Naive thymus-derived CD4-positive, alpha-beta T cell (primary cell): ENCODE results near the gene VPS26C. TPM values are rescaled to one million over a fixed set of nuclear protein-coding genes. Genes with fewer than 3 reads are reported as not detected.

ENCODE experiments used
- ATAC-seq: fragments of 150-1000 bp; cut with Tn5 transposase; 2 replicates; pipeline ENCODE4 v1.10.0; 2021; ENCODE audit warnings: mild to moderate bottlenecking, moderate library complexity
- CTCF ChIA-PET: fragments of 350-600 bp; sonication (Branson Sonifier 250); formaldehyde crosslinking; loops from one replicate; lab custom pipeline; 2021; ENCODE audit warnings: antibody characterized with exemption; lab: Charles Lee
- POLR2A ChIA-PET: fragments of 350-600 bp; sonication (Branson Sonifier 250); formaldehyde crosslinking; loops from one replicate; lab custom pipeline; 2021; ENCODE audit warnings: antibody characterized with exemption, inconsistent platforms; lab: Charles Lee
- DNase-seq, 9 donors: peaks; one replicate each; pipeline versions ENCODE4 v3.0.0 to v3.0.0-alpha.2; 2020 to 2022; ENCODE audit warnings: mixed read lengths in 1 of 9
- H3K27ac ChIP-seq: one replicate; pipeline ENCODE4 v1.7.0; 2013; ENCODE audit warnings: mild to moderate bottlenecking, low read depth, low read length, moderate library complexity
- H3K27me3 ChIP-seq, 2 donors: one replicate each; pipeline ENCODE4 v1.7.0; 2013; ENCODE audit warnings: low read length in 2 of 2, mild to moderate bottlenecking in 2 of 2, moderate library complexity in 2 of 2; ENCODE audit not compliant: control insufficient read depth in 2 of 2, insufficient read depth in 2 of 2
- H3K36me3 ChIP-seq, 3 experiments: 1 replicate in 2 of 3; 2 replicates in 1 of 3; pipeline ENCODE4 v1.7.0; 2013; ENCODE audit warnings: low read length in 3 of 3, mild to moderate bottlenecking in 3 of 3, moderate library complexity in 1 of 3; ENCODE audit not compliant: insufficient read depth in 3 of 3, control insufficient read depth in 2 of 3
- H3K4me1 ChIP-seq, 2 donors: one replicate each; pipeline ENCODE4 v1.7.0; 2013; ENCODE audit warnings: low read length in 2 of 2, mild to moderate bottlenecking in 2 of 2, moderate library complexity in 1 of 2; ENCODE audit not compliant: control insufficient read depth in 2 of 2, insufficient read depth in 2 of 2
- H3K4me3 ChIP-seq: 2 replicates; pipeline ENCODE4 v1.7.0; 2013; ENCODE audit warnings: mild to moderate bottlenecking, low read length
- H3K9me3 ChIP-seq, 3 experiments: 1 replicate in 2 of 3; 2 replicates in 1 of 3; pipeline ENCODE4 v1.7.0; 2013; ENCODE audit warnings: low read length in 3 of 3; ENCODE audit not compliant: control insufficient read depth in 2 of 3
- H3K27ac Mint-ChIP-seq, 9 donors: one replicate each; pipeline ENCODE4 v1.8.0; 2020 to 2022; ENCODE audit warnings: mixed read lengths in 9 of 9, mild to moderate bottlenecking in 8 of 9, moderate library complexity in 5 of 9, inconsistent platforms in 2 of 9
- H3K27me3 Mint-ChIP-seq, 5 donors: one replicate each; pipeline ENCODE4 v1.8.0; 2021 to 2022; ENCODE audit warnings: mixed read lengths in 5 of 5, mild to moderate bottlenecking in 1 of 5
- H3K36me3 Mint-ChIP-seq, 5 donors: one replicate each; pipeline ENCODE4 v1.8.0; 2020 to 2022; ENCODE audit warnings: mixed read lengths in 5 of 5, mild to moderate bottlenecking in 3 of 5, inconsistent platforms in 1 of 5
- H3K4me1 Mint-ChIP-seq, 7 donors: one replicate each; pipeline ENCODE4 v1.8.0; 2020 to 2022; ENCODE audit warnings: mixed read lengths in 7 of 7, mild to moderate bottlenecking in 3 of 7, inconsistent platforms in 1 of 7
- H3K4me3 Mint-ChIP-seq, 10 donors: one replicate each; pipeline ENCODE4 v1.8.0; 2020 to 2022; ENCODE audit warnings: mild to moderate bottlenecking in 10 of 10, mixed read lengths in 10 of 10, moderate library complexity in 6 of 10, inconsistent platforms in 2 of 10
- H3K9me3 Mint-ChIP-seq, 11 donors: one replicate each; pipeline ENCODE4 v1.8.0; 2020 to 2022; ENCODE audit warnings: mixed read lengths in 11 of 11, mild to moderate bottlenecking in 4 of 11, inconsistent platforms in 1 of 11, moderate library complexity in 1 of 11
- intact Hi-C, 2 donors: fragments of 100-400 bp; cut with micrococcal nuclease; formaldehyde crosslinking; loops; one replicate each; pipeline ENCODE4 v1.15.1; 2023
- polyA plus RNA-seq, 2 donors: library from polyadenylated mRNA; unstranded; fragments of 300-500 nt; fragmentation: Illumina TruSeq; gene quantifications; one replicate each; pipeline ENCODE4 v1.2.3, GENCODE V29; 2021
- total RNA-seq, 6 experiments: library from RNA in 5 of 6; stranded (reverse) in 5 of 6; gene quantifications; 1 replicate in 5 of 6; 2 replicates in 1 of 6; pipeline ENCODE4 v1.2.3 and lab custom pipeline; 2021 to 2026

Gene VPS26C
- total and polyA plus RNA-seq, 7 experiments from 2014 or later, result 46.8 to 83.5 (median 77.7) TPM

DNA sequence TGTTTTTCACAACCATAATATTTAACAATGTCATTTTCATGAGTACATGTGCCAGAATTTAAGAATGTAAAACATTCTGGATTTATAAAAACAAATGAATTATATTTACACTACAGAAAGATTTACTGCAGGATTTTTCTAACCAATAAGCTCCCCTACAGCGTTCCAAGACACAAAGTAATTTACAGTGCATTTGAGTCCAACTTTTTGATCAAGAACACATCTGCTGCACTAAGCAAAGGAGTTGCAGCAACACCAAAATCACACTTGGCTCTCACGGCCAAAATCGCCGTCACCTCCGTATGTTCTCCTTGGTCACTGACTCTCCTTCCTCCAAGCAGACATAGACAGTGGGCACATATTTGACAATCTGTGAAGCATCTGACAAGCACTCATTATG lies 7.7 kb downstream of the VPS26C start:
- ChIA-PET POLR2A (interaction anchor here (0.6 to 4.5 kb wide), 4 partner anchors 8 to 137 kb away, joined by 3 to 31 read pairs (median 3); partner anchors contain the start of gene VPS26C), CTCF (interaction anchor here (0.7 kb wide), 1 partner anchor 436 kb away, joined by 3 read pairs; no protein-coding TSS in a partner anchor)
- Histone ChIP-seq H3K9me3 (no peaks in the 10 kb centered on the region), H3K36me3 (no peaks in the 10 kb centered on the region), H3K4me3 (no peak overlapping the region), H3K4me1 (peaks cover 15 to 16% of the 10 kb centered on the region in 2 donors), H3K27ac (peak overlapping the region; percentile 79), H3K27me3 (no peaks in the 10 kb centered on the region)
- Mint-ChIP-seq H3K27ac (peak overlapping the region in 6 of 9 donors; percentile 18 to 83 (median 68)), H3K27me3 (no peaks in the 10 kb centered on the region), H3K4me1 (peaks cover 24 to 64% (median 55%) of the 10 kb centered on the region in 7 donors), H3K9me3 (no peaks in the 10 kb centered on the region), H3K36me3 (peaks cover 0 to 14% (median 4%) of the 10 kb centered on the region in 5 donors), H3K4me3 (peak overlapping the region in 5 of 10 donors; percentile 35 to 55 (median 45))
- intact Hi-C loops, result loop anchor here in 1 of 2 donors (2.0 kb wide), 1 partner anchor 107 kb away; the partner anchor contains the start of gene DYRK1A
- no peak for DNase-seq
- ATAC-seq, result no peak

DNA sequence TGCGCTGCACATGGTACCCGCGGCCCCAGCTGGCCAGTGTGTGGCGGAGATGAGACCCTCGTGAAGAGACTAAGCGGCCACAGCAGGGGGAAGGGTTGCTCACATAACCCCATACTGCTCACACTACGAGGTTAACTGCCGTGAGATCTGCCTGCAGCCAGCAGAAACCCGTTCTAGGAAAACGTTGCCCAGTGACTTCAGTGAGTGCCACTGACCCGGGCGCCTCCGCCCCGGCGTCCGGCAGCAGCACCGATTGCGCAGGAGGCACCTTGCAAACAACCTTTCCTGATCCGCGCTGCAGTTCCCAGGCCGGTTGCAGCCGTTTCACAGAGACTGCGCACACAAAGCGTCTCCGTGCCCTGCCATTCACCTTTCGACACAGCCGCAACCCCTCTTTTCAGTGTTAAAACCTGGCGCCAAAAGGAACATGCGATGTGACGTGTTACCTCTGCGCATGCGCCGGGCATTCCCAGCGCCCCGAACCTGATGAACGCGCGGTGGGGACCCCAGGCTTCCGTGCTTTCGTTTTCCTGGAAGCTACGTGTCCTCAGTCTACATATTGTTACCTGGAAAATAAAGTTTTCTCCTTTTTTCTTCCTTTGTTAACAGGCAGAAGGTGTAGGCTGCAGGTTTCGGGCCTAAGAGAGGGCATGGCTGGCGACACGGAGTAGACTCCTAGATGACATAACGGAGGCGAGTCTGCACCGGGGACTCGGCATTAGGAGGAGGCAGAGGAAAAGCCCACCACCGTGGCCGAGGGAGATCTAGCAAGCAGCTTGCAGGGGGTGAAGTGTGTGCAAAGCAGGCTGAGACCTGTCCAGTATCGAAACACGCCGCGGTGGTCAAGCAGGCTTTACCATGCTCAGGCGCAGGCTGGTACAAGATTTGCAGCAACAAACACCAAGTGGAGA lies 8.9 kb downstream of the VPS26C start:
- Histone ChIP-seq H3K27ac (peak overlapping the region; percentile 79), H3K27me3 (no peaks in the 10 kb centered on the region), H3K4me1 (peaks cover 15 to 17% of the 10 kb centered on the region in 2 donors), H3K9me3 (no peaks in the 10 kb centered on the region), H3K36me3 (no peaks in the 10 kb centered on the region), H3K4me3 (peak overlapping the region; percentile 75)
- ATAC-seq (peak; percentile 76), DNase-seq (peak; percentile 58 to 87 (median 82))
- intact Hi-C loops, result loop anchor here (1.0 to 2.0 kb wide), 3 partner anchors 9 to 109 kb away; partner anchors contain the start of genes VPS26C (in 2 of the 2) and DYRK1A (in 1 of the 2)
- Mint-ChIP-seq H3K4me1 (peaks cover 32 to 59% (median 53%) of the 10 kb centered on the region in 7 donors), H3K27ac (peak overlapping the region; percentile 58 to 98 (median 85)), H3K27me3 (no peaks in the 10 kb centered on the region), H3K9me3 (no peaks in the 10 kb centered on the region), H3K4me3 (peak overlapping the region; percentile 79 to 92 (median 88)), H3K36me3 (peaks cover 0 to 14% (median 4%) of the 10 kb centered on the region in 5 donors)
- ChIA-PET CTCF (interaction anchor here (0.7 kb wide), 1 partner anchor 13 kb away, joined by 5 read pairs; no protein-coding TSS in a partner anchor), POLR2A (interaction anchor here (0.7 to 4.5 kb wide), 4 partner anchors 9 to 152 kb away, joined by 3 to 31 read pairs (median 3); partner anchors contain the start of gene VPS26C)

- peak; percentile 80 for ATAC-seq
- Histone ChIP-seq H3K27ac (peak overlapping the region; percentile 79), H3K27me3 (no peaks in the 10 kb centered on the region), H3K4me1 (peaks cover 15 to 19% of the 10 kb centered on the region in 2 donors), H3K4me3 (peak overlapping the region; percentile 75), H3K9me3 (no peaks in the 10 kb centered on the region), H3K36me3 (no peaks in the 10 kb centered on the region)
- Mint-ChIP-seq H3K9me3 (no peaks in the 10 kb centered on the region), H3K27me3 (no peaks in the 10 kb centered on the region), H3K4me3 (peak overlapping the region; percentile 79 to 92 (median 88)), H3K36me3 (peaks cover 0 to 17% (median 4%) of the 10 kb centered on the region in 5 donors), H3K27ac (peak overlapping the region; percentile 70 to 91 (median 85)), H3K4me1 (peaks cover 29 to 61% (median 56%) of the 10 kb centered on the region in 7 donors)
- DNase-seq, result peak in 8 of 9 donors; percentile 25 to 55 (median 37)
- ChIA-PET POLR2A (interaction anchor here (0.6 to 4.5 kb wide), 4 partner anchors 10 to 194 kb away, joined by 3 to 31 read pairs (median 3); partner anchors contain the start of gene VPS26C), CTCF (no interaction called here)
- intact Hi-C loops, result loop anchor here in 1 of 2 donors (1.0 kb wide), 1 partner anchor 36 kb away; no protein-coding TSS in a partner anchor
Observed at GRCh38 chr21:37257511-37257966, 9.6 kb downstream of the VPS26C start.

- Mint-ChIP-seq H3K4me3 (no peak overlapping the region), H3K27me3 (no peaks in the 10 kb centered on the region), H3K27ac (peak overlapping the region in 3 of 9 donors; percentile 37 to 57 (median 48)), H3K9me3 (no peaks in the 10 kb centered on the region), H3K4me1 (peaks cover 35 to 73% (median 62%) of the 10 kb centered on the region in 7 donors), H3K36me3 (peaks cover 0 to 19% (median 0%) of the 10 kb centered on the region in 5 donors)
- intact Hi-C loops, result no loop called here
- ChIA-PET POLR2A (interaction anchor here (0.9 kb wide), 1 partner anchor 23 kb away, joined by 3 read pairs; no protein-coding TSS in a partner anchor), CTCF (interaction anchor here (1.3 kb wide), 1 partner anchor 33 kb away, joined by 4 read pairs; no protein-coding TSS in a partner anchor)
- Histone ChIP-seq H3K4me3 (no peak overlapping the region), H3K9me3 (no peaks in the 10 kb centered on the region), H3K27ac (no peak overlapping the region), H3K27me3 (no peaks in the 10 kb centered on the region), H3K4me1 (peaks cover 17 to 23% of the 10 kb centered on the region in 2 donors), H3K36me3 (no peaks in the 10 kb centered on the region)
- no peak for ATAC-seq
- DNase-seq, result no peak
Observed at GRCh38 chr21:37253991-37254390, 13.1 kb downstream of the VPS26C start.

DNA sequence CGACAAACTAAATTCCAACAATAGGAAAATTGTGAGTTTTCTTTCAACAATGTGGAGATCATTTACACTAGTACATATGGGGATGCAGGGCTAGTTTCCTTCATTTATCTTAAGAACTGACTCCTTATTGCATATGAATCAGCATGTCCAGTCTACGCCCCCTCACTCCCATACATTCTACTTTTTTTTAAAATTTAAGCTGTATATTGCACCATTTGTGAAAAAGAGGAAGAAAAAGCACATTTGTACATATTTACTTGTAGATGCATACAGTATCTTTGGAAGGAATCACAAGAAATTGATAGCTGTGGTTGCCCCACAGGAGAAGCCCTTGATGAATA lies 15.9 kb downstream of the VPS26C start:
- Mint-ChIP-seq H3K27ac (no peak overlapping the region), H3K4me3 (no peak overlapping the region), H3K4me1 (peaks cover 35 to 77% (median 67%) of the 10 kb centered on the region in 7 donors), H3K36me3 (peaks cover 0 to 26% (median 0%) of the 10 kb centered on the region in 5 donors), H3K9me3 (no peaks in the 10 kb centered on the region), H3K27me3 (no peaks in the 10 kb centered on the region)
- ATAC-seq (peak; percentile 29), DNase-seq (no peak)
- Histone ChIP-seq H3K4me1 (peaks cover 5 to 7% of the 10 kb centered on the region in 2 donors), H3K9me3 (no peaks in the 10 kb centered on the region), H3K36me3 (no peaks in the 10 kb centered on the region), H3K27me3 (no peaks in the 10 kb centered on the region), H3K4me3 (no peak overlapping the region), H3K27ac (no peak overlapping the region)
- CTCF ChIA-PET, result no interaction called here
- POLR2A ChIA-PET, result no interaction called here
- intact Hi-C loops, result no loop called here
